Muscle layer of colon (tissue), 2 donors: ENCODE results near the gene THG1L.
"Not testable (repeated sequence)": the region's sequence is repeated elsewhere in the genome, so short reads cannot be mapped to it uniquely, and the experiment has no call there.

ENCODE experiments used
- H3K27ac ChIP-seq: one replicate; pipeline ENCODE4 v1.7.0; 2013; ENCODE audit warnings: low read depth, mild to moderate bottlenecking, low read length, moderate library complexity
- H3K27me3 ChIP-seq, 2 donors: one replicate each; pipeline ENCODE4 v1.7.0; 2013; ENCODE audit warnings: low read length in 2 of 2, mild to moderate bottlenecking in 2 of 2; ENCODE audit not compliant: insufficient read depth in 2 of 2, control insufficient read depth in 1 of 2
- H3K36me3 ChIP-seq: one replicate; pipeline ENCODE4 v1.7.0; 2013; ENCODE audit warnings: mild to moderate bottlenecking, low read length; ENCODE audit not compliant: insufficient read depth
- H3K4me1 ChIP-seq: one replicate; pipeline ENCODE4 v1.7.0; 2013; ENCODE audit warnings: mild to moderate bottlenecking, low read length; ENCODE audit not compliant: insufficient read depth
- H3K4me3 ChIP-seq, 2 donors: one replicate each; pipeline ENCODE4 v1.7.0; 2013; ENCODE audit warnings: low read length in 2 of 2, low read depth in 1 of 2, mild to moderate bottlenecking in 1 of 2, moderate library complexity in 1 of 2
- H3K9ac ChIP-seq: one replicate; pipeline ENCODE4 v1.7.0; 2013; ENCODE audit warnings: low read length
- H3K9me3 ChIP-seq: one replicate; pipeline ENCODE4 v1.7.0; 2013; ENCODE audit warnings: mild to moderate bottlenecking, low read length
- donor health status: abdominal sarcoma.
- donor health status: Adenocarcinoma of cecum.

THG1L gene

GRCh38 chr5:157731272-157732129, at the start of gene THG1L:
Gene THG1L (plus strand): TSS chr5:157731420. CDS start chr5:157731441, 21 bp downstream.
- Histone ChIP-seq H3K4me3 (peak within 1 kb of the TSS; percentile 64 to 70), H3K9ac (peak within 1 kb of the TSS; percentile 22), H3K4me1 (peaks cover 3% of the 10 kb centered on the region), H3K27ac (peak within 1 kb of the TSS; percentile 88), H3K9me3 (no peaks in the 10 kb centered on the region), H3K36me3 (peaks cover 11% of the 10 kb centered on the region), H3K27me3 (no peaks in the 10 kb centered on the region)

- Histone ChIP-seq H3K9ac (no peak overlapping the region), H3K9me3 (no peaks in the 10 kb centered on the region), H3K36me3 (no peaks in the 10 kb centered on the region), H3K4me3 (no peak overlapping the region), H3K27me3 (no peaks in the 10 kb centered on the region), H3K27ac (no peak overlapping the region), H3K4me1 (no peaks in the 10 kb centered on the region)
Measured at GRCh38 chr5:157682257-157682656, 49.0 kb upstream of the THG1L start.

GRCh38 chr5:157686276-157687197, 44.7 kb upstream of the THG1L start:
- H3K27ac ChIP-seq, H3K27me3 ChIP-seq, H3K4me3 ChIP-seq, H3K9me3 ChIP-seq, H3K4me1 ChIP-seq, H3K36me3 ChIP-seq, H3K9ac ChIP-seq: not testable (repeated sequence)

- H3K9me3 ChIP-seq: no peaks in the 10 kb centered on the region
- H3K4me1 ChIP-seq: no peaks in the 10 kb centered on the region
- no peak overlapping the region for H3K9ac ChIP-seq
- no peak overlapping the region for H3K27ac ChIP-seq
- H3K27me3 ChIP-seq: peaks cover 0 to 5% of the 10 kb centered on the region in 2 donors
- H3K4me3 ChIP-seq: no peak overlapping the region
- H3K36me3 ChIP-seq: no peaks in the 10 kb centered on the region
Measured at GRCh38 chr5:157687198-157687554, 44.0 kb upstream of the THG1L start.

GRCh38 chr5:157689942-157690689, 41.1 kb upstream of the THG1L start:
- H3K9me3 ChIP-seq: no peaks in the 10 kb centered on the region
- H3K4me1 ChIP-seq: no peaks in the 10 kb centered on the region
- H3K36me3 ChIP-seq: no peaks in the 10 kb centered on the region
- H3K4me3 ChIP-seq: no peak overlapping the region
- H3K27ac ChIP-seq: no peak overlapping the region
- H3K9ac ChIP-seq: no peak overlapping the region
- peaks cover 0 to 5% of the 10 kb centered on the region in 2 donors for H3K27me3 ChIP-seq

- no peak overlapping the region for H3K9ac ChIP-seq
Measured at GRCh38 chr5:157690690-157691433, 40.4 kb upstream of the THG1L start.

GRCh38 chr5:157693816-157694215, 37.4 kb upstream of the THG1L start:
- H3K27me3 ChIP-seq, H3K27ac ChIP-seq, H3K9me3 ChIP-seq, H3K4me3 ChIP-seq, H3K4me1 ChIP-seq, H3K36me3 ChIP-seq, H3K9ac ChIP-seq: not testable (repeated sequence)

More at GRCh38 chr5:157690690-157691433, 40.4 kb upstream of the THG1L start:
- H3K27ac ChIP-seq: no peak overlapping the region
- H3K36me3 ChIP-seq: no peaks in the 10 kb centered on the region
- no peak overlapping the region for H3K4me3 ChIP-seq
- H3K9me3 ChIP-seq: no peaks in the 10 kb centered on the region
- H3K4me1 ChIP-seq: no peaks in the 10 kb centered on the region
- H3K27me3 ChIP-seq: peaks cover 0 to 5% of the 10 kb centered on the region in 2 donors

GRCh38 chr5:157696154-157696553, 35.1 kb upstream of the THG1L start:
- H3K27ac ChIP-seq, H3K9ac ChIP-seq, H3K36me3 ChIP-seq, H3K9me3 ChIP-seq, H3K27me3 ChIP-seq, H3K4me3 ChIP-seq, H3K4me1 ChIP-seq: not testable (repeated sequence)

- H3K9ac ChIP-seq, H3K4me1 ChIP-seq, H3K4me3 ChIP-seq, H3K27me3 ChIP-seq, H3K36me3 ChIP-seq, H3K27ac ChIP-seq, H3K9me3 ChIP-seq: not testable (repeated sequence)
Measured at GRCh38 chr5:157698674-157699073, 32.5 kb upstream of the THG1L start.

- Histone ChIP-seq H3K36me3 (no peaks in the 10 kb centered on the region), H3K9me3 (no peaks in the 10 kb centered on the region), H3K4me1 (no peaks in the 10 kb centered on the region), H3K27ac (no peak overlapping the region), H3K27me3 (no peaks in the 10 kb centered on the region), H3K9ac (no peak overlapping the region), H3K4me3 (no peak overlapping the region)
Measured at GRCh38 chr5:157703736-157704135, 27.5 kb upstream of the THG1L start.
